Measurements from ENCODE around the gene FABP6. TPM values are rescaled to one million over a fixed set of nuclear protein-coding genes. Genes with fewer than 3 reads are reported as not detected.

Gene FABP6
- total RNA-seq, 1 experiment from 2014 or later = not detected

DNA sequence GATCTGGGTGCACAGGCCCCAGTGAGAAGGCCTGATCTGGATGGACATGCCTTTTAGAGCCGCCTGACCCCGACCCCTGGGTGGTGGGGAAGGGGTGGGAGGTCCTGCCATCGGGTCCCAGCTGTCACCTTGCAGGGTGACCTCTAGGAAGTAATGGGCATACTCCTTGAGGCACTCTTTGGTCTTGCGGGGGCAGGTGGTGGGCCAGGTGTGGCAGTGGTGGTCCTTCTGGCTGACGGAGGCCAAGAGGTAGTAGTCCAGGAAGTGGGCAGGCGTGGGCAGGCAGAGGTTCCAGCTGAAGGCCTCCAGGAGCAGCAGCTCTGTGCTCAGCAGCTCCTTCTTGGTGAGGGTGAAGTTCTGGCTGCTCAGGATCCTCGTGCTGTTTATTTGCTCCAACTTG lies 30.0 kb downstream of the FABP6 start:
- Histone ChIP-seq H3K27ac (ENCODE audit: low read length) (no peak overlapping the region), H3K4me2 (ENCODE audit: low read length) (no peak overlapping the region), H2AFZ (ENCODE audit: low read length) (no peak overlapping the region), H3K36me3 (ENCODE audit: low read depth, low read length) (no peaks in the 10 kb centered on the region), H3K27me3 (ENCODE audit: low read length) (no peaks in the 10 kb centered on the region), H3K9me3 (ENCODE audit: low read length) (no peaks in the 10 kb centered on the region), H3K9ac (ENCODE audit: low read length) (no peak overlapping the region), H3K79me2 (ENCODE audit: low read length) (no peaks in the 10 kb centered on the region), H3F3A (ENCODE audit: low read length, unreplicated experiment) (no peaks in the 10 kb centered on the region), H4K20me1 (ENCODE audit: low read length) (no peaks in the 10 kb centered on the region), H3K4me3 (ENCODE audit: low read length) (no peak overlapping the region), H3K4me1 (ENCODE audit: insufficient read depth, low read length) (no peaks in the 10 kb centered on the region), H3K9me2 (replicated peaks; ENCODE audit: low read length) (no peaks in the 10 kb centered on the region)
- DNase-seq (no peak), ATAC-seq (no peak)
- ChIA-PET CTCF (no interaction called here), POLR2A (ENCODE audit: unreplicated experiment) (no interaction called here)
- intact Hi-C loops (cut with micrococcal nuclease) = no loop called here
- TF ChIP-seq EZH2 (IDR thresholded peaks at IDR 0.05; ENCODE audit: low read length, unreplicated experiment) (no peak), EZH2phosphoT487 (IDR thresholded peaks at IDR 0.05; ENCODE audit: borderline replicate concordance, low read length) (no peak)
- TF ChIP-seq, protein P1, sequence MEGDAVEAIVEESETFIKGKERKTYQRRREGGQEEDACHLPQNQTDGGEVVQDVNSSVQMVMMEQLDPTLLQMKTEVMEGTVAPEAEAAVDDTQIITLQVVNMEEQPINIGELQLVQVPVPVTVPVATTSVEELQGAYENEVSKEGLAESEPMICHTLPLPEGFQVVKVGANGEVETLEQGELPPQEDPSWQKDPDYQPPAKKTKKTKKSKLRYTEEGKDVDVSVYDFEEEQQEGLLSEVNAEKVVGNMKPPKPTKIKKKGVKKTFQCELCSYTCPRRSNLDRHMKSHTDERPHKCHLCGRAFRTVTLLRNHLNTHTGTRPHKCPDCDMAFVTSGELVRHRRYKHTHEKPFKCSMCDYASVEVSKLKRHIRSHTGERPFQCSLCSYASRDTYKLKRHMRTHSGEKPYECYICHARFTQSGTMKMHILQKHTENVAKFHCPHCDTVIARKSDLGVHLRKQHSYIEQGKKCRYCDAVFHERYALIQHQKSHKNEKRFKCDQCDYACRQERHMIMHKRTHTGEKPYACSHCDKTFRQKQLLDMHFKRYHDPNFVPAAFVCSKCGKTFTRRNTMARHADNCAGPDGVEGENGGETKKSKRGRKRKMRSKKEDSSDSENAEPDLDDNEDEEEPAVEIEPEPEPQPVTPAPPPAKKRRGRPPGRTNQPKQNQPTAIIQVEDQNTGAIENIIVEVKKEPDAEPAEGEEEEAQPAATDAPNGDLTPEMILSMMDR (conservative IDR thresholded peaks at IDR 0.05; ENCODE audit: low read depth, low read length) = no peak
- BruUV-seq (replicated peaks) = no TSS peak

DNA sequence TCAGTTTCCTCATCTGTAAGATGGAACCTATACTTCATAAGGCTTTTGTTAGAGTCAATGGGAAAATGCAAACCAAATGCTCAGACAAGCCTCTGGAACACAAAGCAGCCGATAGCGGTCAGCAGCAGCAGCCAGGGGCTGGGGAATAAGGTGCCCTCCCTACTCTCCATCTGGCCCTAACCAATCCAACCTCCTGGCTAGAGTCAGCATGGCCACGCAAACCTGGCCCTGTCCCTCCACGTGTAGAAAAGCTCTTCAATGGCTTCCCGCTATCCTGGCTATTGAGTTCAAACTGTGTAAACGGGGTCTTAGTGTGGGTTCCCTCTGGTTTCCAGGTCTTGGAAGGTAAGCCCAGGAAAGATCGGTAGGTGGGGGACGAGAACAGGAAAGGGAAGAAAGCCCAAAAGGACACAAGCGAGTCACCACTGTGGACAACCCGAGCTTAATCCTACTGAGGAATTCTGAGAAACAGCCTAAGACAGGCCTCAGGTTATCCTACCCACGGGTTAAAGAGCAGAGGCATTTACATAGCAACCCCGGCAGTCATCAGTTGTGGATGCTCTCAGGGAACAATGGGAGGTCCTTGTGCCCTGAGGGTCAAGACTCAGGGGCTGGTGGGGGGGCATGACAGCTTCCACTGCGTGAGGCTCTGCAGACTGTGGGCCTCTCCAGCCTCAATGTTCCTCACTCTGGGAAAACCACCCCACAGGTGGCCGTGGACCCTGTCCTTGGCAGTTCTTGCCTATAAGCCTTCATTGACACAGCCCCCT lies 30.9 kb downstream of the FABP6 start:
- ChIA-PET POLR2A (ENCODE audit: unreplicated experiment) (no interaction called here), CTCF (no interaction called here)
- ATAC-seq (no peak), DNase-seq (no peak)
- Histone ChIP-seq H3K36me3 (ENCODE audit: low read depth, low read length) (no peaks in the 10 kb centered on the region), H3K4me1 (ENCODE audit: insufficient read depth, low read length) (no peaks in the 10 kb centered on the region), H3K27ac (ENCODE audit: low read length) (peak overlapping the region; percentile 56), H3F3A (ENCODE audit: low read length, unreplicated experiment) (no peaks in the 10 kb centered on the region), H3K27me3 (ENCODE audit: low read length) (no peaks in the 10 kb centered on the region), H3K79me2 (ENCODE audit: low read length) (no peaks in the 10 kb centered on the region), H3K4me2 (ENCODE audit: low read length) (no peak overlapping the region), H3K9me3 (ENCODE audit: low read length) (no peaks in the 10 kb centered on the region), H3K4me3 (ENCODE audit: low read length) (no peak overlapping the region), H2AFZ (ENCODE audit: low read length) (no peak overlapping the region), H3K9ac (ENCODE audit: low read length) (no peak overlapping the region; the same call in 1 of the 2 replicates), H3K9me2 (replicated peaks; ENCODE audit: low read length) (no peaks in the 10 kb centered on the region), H4K20me1 (ENCODE audit: low read length) (no peaks in the 10 kb centered on the region)
- BruUV-seq (replicated peaks) = no TSS peak
- intact Hi-C loops (cut with micrococcal nuclease) = no loop called here
- no peak for TF ChIP-seq EZH2phosphoT487 (IDR thresholded peaks at IDR 0.05; ENCODE audit: borderline replicate concordance, low read length)
- no peak for TF ChIP-seq EZH2 (IDR thresholded peaks at IDR 0.05; ENCODE audit: low read length, unreplicated experiment)

DNA sequence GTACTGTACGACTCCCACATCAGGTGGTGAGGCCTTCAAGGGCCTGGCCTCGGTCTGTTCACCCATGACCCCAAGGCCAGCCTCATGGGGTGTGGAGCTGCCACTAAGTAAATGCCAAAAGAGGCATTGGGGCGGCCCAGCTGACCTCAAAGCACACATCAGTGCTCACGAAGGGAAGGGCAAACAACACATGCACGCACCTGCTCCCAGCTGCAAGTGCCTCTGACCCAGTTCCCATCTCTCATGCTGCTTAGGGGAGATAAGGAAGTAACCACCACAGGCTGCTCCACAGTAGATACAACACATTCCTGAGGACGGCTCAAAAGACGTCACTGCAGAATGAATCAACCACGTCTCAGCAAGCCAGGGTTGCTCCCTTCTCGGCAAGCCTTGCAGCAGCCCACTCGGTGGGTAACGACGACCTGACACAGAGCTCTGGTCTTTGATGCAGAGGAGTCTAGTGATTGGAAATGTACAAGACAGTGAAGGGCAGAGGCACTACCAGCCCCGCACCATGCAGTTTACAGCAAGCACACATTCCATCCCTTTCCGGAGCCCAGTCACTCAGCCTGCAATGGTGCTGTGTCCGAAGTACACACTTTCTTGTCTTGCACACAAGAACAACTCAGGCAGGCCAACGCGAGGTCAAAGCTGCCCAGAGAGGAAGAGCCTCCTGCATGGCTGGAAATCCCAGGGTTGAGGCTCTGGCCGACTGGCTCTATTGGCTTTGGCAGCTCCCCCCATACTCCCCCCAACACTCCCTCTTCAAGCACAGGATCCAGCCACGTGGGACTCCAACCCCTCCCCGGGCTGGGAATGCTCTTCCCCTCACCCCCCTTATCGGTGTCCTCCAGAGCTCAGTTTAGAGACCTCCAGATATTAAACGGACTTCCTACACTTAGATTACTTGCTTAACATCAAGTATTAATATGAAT lies 31.8 kb downstream of the FABP6 start:
- no peaks in the 10 kb centered on the region for H3K4me1 ChIP-seq (ENCODE audit: insufficient read depth, low read length)
- H3K9me2 ChIP-seq (replicated peaks; ENCODE audit: low read length) = no peaks in the 10 kb centered on the region
- CTCF ChIA-PET = no interaction called here
- no peaks in the 10 kb centered on the region for H3K9me3 ChIP-seq (ENCODE audit: low read length)
- no peaks in the 10 kb centered on the region for H3K27me3 ChIP-seq (ENCODE audit: low read length)
- peak overlapping the region; percentile 61 for H3K27ac ChIP-seq (ENCODE audit: low read length)
- no peak overlapping the region for H3K4me2 ChIP-seq (ENCODE audit: low read length)
- intact Hi-C loops (cut with micrococcal nuclease) = no loop called here
- no peak overlapping the region for H2AFZ ChIP-seq (ENCODE audit: low read length)
- no peak for ATAC-seq
- no peaks in the 10 kb centered on the region for H3K36me3 ChIP-seq (ENCODE audit: low read depth, low read length)
- peak; percentile 27 for DNase-seq
- peak overlapping the region; percentile 24; the same call in 1 of the 2 replicates for H3K9ac ChIP-seq (ENCODE audit: low read length)
- TF ChIP-seq EZH2 (IDR thresholded peaks at IDR 0.05; ENCODE audit: low read length, unreplicated experiment) (no peak), EZH2phosphoT487 (IDR thresholded peaks at IDR 0.05; ENCODE audit: borderline replicate concordance, low read length) (no peak)
- TF ChIP-seq, protein P1 (conservative IDR thresholded peaks at IDR 0.05; ENCODE audit: low read depth, low read length) = no peak
- H3F3A ChIP-seq (ENCODE audit: low read length, unreplicated experiment) = no peaks in the 10 kb centered on the region
- H3K79me2 ChIP-seq (ENCODE audit: low read length) = no peaks in the 10 kb centered on the region
- no TSS peak for BruUV-seq (replicated peaks)
- H4K20me1 ChIP-seq (ENCODE audit: low read length) = no peaks in the 10 kb centered on the region
- POLR2A ChIA-PET (ENCODE audit: unreplicated experiment) = no interaction called here
- H3K4me3 ChIP-seq (ENCODE audit: low read length) = no peak overlapping the region

Measured in PC-3 (cell line).